NAMALWA (cell line): ENCODE measurements around the gene NAT9.

Experiments used
- DNase-seq: peaks from one replicate; pipeline ENCODE4 v3.0.0-alpha.2; 2015; ENCODE audit warnings: low spot score

NAT9 gene

DNA sequence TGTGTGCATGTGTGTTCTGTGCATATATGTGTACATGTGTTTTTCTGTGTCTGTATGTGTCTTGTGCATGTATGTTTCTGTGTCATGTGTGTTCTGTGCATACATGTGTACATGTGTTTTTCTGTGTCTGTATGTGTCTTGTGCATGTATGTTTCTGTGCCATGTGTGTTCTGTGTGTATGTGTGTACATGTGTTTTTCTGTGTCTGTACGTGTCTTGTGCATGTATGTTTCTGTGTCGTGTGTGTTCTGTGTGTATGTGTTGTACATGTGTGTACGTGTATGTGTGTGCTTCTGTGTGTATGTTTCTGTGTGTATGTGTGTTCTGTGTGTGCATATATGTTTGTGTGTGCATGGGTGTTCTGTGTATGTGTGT lies 47.5 kb downstream of the NAT9 start:
- no peak for DNase-seq

DNA sequence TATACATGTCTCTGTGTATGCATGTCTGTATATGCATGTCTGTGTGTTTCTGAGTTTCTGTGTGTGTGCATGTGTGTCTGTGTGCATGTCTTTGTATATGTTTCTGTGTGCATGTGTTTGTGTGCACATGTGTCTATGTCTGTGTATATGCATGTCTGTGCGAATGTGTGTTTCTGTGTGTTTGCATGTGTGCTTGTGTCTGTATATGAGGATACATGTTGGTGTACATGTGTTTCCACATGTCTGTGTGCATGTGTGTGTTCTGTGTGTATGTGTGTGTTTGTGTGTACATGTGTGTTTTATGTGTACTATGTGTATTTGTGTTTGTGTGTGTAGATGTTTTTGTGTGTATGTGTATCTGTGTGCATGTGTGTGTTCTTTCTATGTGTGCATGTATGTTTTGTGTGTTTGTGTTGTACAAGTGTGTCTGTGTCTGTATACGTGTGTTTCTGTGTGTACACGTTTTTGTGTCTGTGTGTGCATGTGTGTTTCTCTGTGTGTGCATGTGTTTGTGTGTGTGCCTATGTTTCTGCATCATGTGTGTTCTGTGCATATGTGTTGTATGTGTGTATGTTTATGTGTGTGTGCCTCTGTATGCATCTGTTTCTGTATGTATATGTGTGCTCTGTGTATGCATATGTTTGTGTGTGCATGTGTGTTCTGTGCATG lies 48.0 kb downstream of the NAT9 start:
- no peak for DNase-seq

DNA sequence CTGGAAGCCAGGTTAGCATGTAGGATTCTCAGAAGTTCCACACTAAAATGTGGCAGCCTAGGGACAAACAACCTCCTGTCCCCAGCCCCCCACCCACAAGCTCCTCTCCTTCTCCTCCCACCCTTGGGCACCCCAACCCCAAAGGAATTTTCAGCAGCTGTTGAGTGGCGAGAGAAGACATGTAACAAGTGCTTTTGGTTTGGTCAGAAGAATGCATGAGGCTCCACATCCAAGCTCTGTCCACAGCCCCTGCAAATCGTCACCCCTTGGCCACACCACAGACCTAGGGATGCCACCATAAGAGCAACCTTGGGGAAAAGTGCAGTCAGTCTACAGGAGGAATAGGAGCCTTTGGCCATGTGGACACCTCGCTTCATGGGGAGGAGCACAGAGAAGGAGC lies 51.0 kb downstream of the NAT9 start:
- no peak for DNase-seq

DNA sequence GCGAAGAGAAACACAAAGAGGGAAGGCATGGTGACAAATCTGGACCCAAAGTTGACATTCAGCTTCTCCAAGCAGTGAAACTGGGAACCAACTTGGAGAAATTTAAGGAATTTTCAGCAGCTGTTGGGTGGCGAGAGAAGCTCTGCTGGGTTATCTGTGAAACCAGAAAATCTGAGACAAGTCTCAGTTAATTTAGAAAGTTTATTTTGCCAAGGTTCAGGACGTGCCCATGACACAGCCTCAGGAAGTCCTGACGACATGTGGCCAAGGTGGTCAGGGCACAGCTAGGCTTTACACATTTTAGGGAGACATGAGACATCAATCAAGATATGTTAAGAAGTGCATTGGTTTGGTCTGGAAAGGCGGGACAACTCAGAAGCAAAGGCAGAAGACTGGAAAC lies 52.3 kb downstream of the NAT9 start:
- no peak for DNase-seq

DNA sequence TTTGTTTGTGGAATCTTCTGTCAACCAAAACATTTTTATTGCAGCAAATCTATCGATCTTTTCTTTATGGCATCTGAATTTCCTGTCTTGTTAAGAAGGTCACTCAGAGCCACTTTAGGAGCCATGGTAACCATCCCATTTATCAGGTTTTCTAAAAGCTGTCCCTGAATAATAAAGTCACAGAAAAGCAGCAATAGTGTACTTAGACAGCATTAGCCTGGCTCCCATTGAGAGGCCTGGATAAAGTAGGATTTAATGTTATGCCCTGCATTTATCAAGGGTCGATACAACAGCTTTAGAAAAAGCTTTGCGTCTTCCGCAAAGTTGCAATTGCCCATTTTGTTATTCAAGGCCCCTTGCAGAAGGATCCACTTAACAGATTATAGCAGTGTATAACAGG lies 53.4 kb downstream of the NAT9 start:
- DNase-seq, result no peak
